ENCODE measurements around the gene NRDE2. TPM values are rescaled to one million over a fixed set of nuclear protein-coding genes. Genes with fewer than 3 reads are reported as not detected.

The NRDE2 gene
- total RNA-seq, 1 experiment from 2014 or later = 16.5 TPM

Other genes starting within 250 kb of the NRDE2 start
- gene PSMC1, start 75.4 kb downstream of the NRDE2 start, total RNA-seq (2021; ENCODE audit: unreplicated experiment) = 112 TPM
- 182 TPM for gene CALM1, start 65.1 kb upstream of the NRDE2 start, total RNA-seq (2021; ENCODE audit: unreplicated experiment)